ENCODE data around the gene ZNF236.

DNA sequence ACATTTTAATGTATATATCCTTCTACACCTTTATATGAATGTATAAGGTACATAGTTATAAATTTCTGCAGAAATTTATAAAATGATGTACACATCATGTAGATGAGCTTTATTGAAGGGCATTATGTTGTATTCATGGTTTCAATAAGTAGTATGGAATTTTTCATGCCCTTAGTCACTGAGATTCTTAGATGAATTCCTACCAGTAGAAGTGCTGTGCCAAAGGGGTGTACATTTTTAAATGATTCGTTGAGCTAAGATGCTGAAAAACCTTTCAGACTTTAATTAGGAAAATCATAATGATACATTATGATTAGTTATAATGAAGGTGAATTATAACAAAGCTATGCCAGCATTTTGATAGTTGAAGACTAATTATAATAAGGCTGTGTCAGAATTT, 115.2 kb downstream of the ZNF236 start:
- TF ChIP-seq, protein P1, sequence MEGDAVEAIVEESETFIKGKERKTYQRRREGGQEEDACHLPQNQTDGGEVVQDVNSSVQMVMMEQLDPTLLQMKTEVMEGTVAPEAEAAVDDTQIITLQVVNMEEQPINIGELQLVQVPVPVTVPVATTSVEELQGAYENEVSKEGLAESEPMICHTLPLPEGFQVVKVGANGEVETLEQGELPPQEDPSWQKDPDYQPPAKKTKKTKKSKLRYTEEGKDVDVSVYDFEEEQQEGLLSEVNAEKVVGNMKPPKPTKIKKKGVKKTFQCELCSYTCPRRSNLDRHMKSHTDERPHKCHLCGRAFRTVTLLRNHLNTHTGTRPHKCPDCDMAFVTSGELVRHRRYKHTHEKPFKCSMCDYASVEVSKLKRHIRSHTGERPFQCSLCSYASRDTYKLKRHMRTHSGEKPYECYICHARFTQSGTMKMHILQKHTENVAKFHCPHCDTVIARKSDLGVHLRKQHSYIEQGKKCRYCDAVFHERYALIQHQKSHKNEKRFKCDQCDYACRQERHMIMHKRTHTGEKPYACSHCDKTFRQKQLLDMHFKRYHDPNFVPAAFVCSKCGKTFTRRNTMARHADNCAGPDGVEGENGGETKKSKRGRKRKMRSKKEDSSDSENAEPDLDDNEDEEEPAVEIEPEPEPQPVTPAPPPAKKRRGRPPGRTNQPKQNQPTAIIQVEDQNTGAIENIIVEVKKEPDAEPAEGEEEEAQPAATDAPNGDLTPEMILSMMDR (IDR thresholded peaks at IDR 0.05) = no peak
- no peak for TF ChIP-seq POLR2A (IDR thresholded peaks at IDR 0.05)
